ENCODE results near the gene ST8SIA4. TPM values are rescaled to one million over a fixed set of nuclear protein-coding genes. Genes with fewer than 3 reads are reported as not detected.

The ST8SIA4 gene
- total and polyA plus RNA-seq, 7 donors: 0.27 to 2.5 (median 0.77) TPM

- intact Hi-C loops (cut with DNase I): no loop called here
- no peak overlapping the region for H3K27ac ChIP-seq
- H3K4me1 ChIP-seq: no peaks in the 10 kb centered on the region
- no peaks in the 10 kb centered on the region for H3K27me3 ChIP-seq (ENCODE audit: insufficient read depth in 3 of 3, low read length in 2 of 3)
- H3K9me3 ChIP-seq: no peaks in the 10 kb centered on the region
- TF ChIP-seq CTCF (IDR thresholded peaks at IDR 0.05): no peak
- ATAC-seq (no peak), DNase-seq (no peak)
- no peak overlapping the region for H3K4me3 ChIP-seq
- 57 to 64% (median 61%) methylated on average over 8 of the region's 8 CpGs for WGBS, 3 donors
- H3K36me3 ChIP-seq (ENCODE audit: insufficient read depth in 1 of 2, low read depth in 1 of 2): no peaks in the 10 kb centered on the region
Observed at GRCh38 chr5:100757618-100758017, 145.5 kb downstream of the ST8SIA4 start.

All from psoas muscle (tissue), 8 donors.